Measurements from ENCODE around the gene OR2K2.
A peak's percentile ranks its signal among the peaks of the same experiment; 100 is the strongest.

Gene OR2K2

DNA sequence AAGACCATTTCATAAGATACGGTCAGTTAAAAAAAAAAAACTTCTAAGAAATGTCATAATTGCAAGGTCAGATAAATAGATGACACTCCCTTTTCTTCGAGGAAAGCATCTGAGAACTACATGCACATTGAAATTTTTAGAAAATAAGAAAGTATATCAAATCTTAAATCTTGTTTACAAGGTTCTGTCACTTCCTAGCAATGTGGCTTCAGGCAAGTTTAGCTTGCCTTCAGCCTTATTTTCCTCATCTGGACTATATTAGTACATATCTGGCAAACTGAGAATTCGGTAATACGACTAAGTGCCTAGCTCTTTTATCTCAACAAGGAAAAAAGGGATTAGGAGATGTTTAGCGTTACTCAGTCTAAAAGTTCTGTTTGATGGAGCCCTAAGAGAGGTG lies 32.5 kb upstream of the OR2K2 start:
- Histone ChIP-seq H3K4me3 (ENCODE audit: low read depth, low read length) (no peak overlapping the region), H3K36me3 (replicated peaks) (peaks cover 37% of the 10 kb centered on the region), H3K27me3 (replicated peaks) (no peaks in the 10 kb centered on the region), H3K27ac (no peak overlapping the region)
- in situ Hi-C loops (cut with HindIII; ENCODE audit: low pct_ligation_motif_present, low sequenced_read_pairs) = no loop called here
- TF ChIP-seq, protein P1, sequence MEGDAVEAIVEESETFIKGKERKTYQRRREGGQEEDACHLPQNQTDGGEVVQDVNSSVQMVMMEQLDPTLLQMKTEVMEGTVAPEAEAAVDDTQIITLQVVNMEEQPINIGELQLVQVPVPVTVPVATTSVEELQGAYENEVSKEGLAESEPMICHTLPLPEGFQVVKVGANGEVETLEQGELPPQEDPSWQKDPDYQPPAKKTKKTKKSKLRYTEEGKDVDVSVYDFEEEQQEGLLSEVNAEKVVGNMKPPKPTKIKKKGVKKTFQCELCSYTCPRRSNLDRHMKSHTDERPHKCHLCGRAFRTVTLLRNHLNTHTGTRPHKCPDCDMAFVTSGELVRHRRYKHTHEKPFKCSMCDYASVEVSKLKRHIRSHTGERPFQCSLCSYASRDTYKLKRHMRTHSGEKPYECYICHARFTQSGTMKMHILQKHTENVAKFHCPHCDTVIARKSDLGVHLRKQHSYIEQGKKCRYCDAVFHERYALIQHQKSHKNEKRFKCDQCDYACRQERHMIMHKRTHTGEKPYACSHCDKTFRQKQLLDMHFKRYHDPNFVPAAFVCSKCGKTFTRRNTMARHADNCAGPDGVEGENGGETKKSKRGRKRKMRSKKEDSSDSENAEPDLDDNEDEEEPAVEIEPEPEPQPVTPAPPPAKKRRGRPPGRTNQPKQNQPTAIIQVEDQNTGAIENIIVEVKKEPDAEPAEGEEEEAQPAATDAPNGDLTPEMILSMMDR (IDR thresholded peaks at IDR 0.05; ENCODE audit: low read depth, low read length, missing control alignments) = no peak
- DNase-seq = no peak

DNA sequence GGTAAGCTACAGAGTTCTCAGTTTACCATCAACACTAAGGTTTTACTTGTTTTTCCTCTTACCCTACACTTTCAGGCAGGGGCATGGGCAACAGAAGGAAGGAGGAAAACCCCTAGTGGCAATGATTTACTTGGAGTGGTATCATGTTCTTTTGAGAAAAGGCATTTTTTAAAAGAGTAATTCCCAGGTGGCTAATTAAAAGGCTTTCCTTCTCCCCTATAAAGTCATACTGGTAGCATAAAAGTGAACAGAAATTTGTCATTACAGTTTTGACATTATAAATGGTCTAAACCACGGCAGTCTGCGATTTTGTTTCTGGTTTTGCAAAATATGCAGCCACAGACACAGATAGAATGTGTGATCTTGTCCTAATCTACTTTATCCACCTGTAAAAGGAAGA lies 30.9 kb upstream of the OR2K2 start:
- in situ Hi-C loops (cut with HindIII; ENCODE audit: low pct_ligation_motif_present, low sequenced_read_pairs) = no loop called here
- TF ChIP-seq, protein P1 (IDR thresholded peaks at IDR 0.05; ENCODE audit: low read depth, low read length, missing control alignments) = no peak
- no peak overlapping the region for H3K27ac ChIP-seq
- no peak for DNase-seq
- H3K4me3 ChIP-seq (ENCODE audit: low read depth, low read length) = no peak overlapping the region
- no peaks in the 10 kb centered on the region for H3K27me3 ChIP-seq (replicated peaks)
- peaks cover 31% of the 10 kb centered on the region for H3K36me3 ChIP-seq (replicated peaks)

DNA sequence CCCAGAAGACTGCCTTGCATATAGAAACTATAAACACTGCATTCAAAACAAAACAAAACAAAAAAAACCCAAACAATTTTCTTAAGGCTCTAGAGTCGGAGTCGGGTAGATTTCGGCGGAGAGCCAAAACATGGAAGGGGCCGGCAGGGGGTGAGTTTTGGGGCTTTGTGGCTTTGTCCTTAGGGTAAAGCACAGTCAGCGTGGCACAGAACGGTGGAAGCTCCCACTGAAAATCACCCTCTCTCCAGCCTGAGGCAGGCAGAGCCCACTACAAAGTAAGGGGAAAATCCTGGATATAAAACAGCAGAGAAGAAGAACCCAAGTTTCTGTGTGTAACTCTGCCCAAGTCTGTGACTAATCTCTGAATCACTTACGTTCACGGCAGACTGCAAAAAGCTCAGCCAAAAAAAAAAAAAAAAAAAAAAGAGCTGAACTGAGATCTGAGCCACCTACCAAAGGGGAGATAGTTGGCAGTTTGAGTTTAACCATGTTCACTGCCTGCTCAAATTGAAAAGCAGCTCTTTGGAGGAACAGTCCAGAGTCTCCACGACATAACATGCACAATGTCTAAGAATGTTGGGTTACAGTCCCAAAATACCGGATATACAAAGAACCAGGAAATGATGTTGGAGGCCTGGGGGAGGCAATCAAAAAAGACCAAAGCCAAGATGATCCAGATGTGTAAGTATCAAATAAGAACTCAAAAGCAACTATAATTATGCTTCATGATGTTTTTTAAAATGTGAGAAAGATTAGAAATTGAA lies 26.6 kb upstream of the OR2K2 start:
- in situ Hi-C loops (cut with HindIII; ENCODE audit: low pct_ligation_motif_present, low sequenced_read_pairs) = no loop called here
- DNase-seq = peak; percentile 71
- TF ChIP-seq, protein P1 (IDR thresholded peaks at IDR 0.05; ENCODE audit: low read depth, low read length, missing control alignments) = no peak
- Histone ChIP-seq H3K27ac (peak overlapping the region; percentile 69), H3K27me3 (replicated peaks) (no peaks in the 10 kb centered on the region), H3K36me3 (replicated peaks) (peaks cover 6% of the 10 kb centered on the region), H3K4me3 (ENCODE audit: low read depth, low read length) (peak overlapping the region; percentile 28)

DNA sequence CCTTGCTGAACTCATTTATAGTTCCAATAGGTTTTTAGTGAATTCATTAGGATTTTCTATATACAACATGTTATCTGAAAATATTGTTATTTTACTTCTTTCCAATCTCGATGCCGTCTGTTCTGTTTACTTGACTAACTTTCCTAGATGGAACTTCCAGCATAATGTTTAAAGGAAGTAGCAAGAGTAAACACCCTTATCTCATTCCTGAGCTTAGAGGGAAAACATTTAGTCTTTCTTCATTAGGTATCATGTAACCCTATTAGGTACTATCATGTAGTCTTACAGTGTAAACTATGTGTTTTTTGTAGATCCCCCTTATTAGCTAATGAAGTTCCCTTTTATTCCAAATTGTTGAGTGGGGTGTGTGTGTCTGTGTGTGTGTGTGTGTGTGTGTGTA lies 22.5 kb upstream of the OR2K2 start:
- TF ChIP-seq, protein P1 (IDR thresholded peaks at IDR 0.05; ENCODE audit: low read depth, low read length, missing control alignments) = no peak
- H3K4me3 ChIP-seq (ENCODE audit: low read depth, low read length) = no peak overlapping the region
- H3K36me3 ChIP-seq (replicated peaks) = no peaks in the 10 kb centered on the region
- in situ Hi-C loops (cut with HindIII; ENCODE audit: low pct_ligation_motif_present, low sequenced_read_pairs) = no loop called here
- no peak for DNase-seq
- H3K27me3 ChIP-seq (replicated peaks) = no peaks in the 10 kb centered on the region
- H3K27ac ChIP-seq = no peak overlapping the region

DNA sequence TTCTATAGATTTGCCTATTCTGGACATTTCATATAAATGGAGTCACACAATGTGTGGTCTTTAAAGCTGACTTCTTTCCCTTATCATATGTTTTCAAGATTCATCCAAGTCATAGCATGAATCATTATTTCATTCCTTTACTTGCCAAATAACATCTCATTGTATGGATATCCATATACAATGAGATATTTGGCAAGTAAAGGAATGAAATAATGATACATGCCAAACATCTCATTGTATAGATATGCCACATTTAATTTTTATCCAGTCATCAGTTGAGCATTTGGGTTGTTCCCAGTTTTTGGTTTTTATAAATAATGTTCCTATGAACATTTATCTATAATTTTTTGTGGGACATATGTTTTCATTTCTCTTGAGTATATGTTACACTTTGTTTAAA lies 20.5 kb upstream of the OR2K2 start:
- in situ Hi-C loops (cut with HindIII; ENCODE audit: low pct_ligation_motif_present, low sequenced_read_pairs) = no loop called here
- Histone ChIP-seq H3K27me3 (replicated peaks) (no peaks in the 10 kb centered on the region), H3K4me3 (ENCODE audit: low read depth, low read length) (no peak overlapping the region), H3K27ac (no peak overlapping the region), H3K36me3 (replicated peaks) (no peaks in the 10 kb centered on the region)
- TF ChIP-seq, protein P1 (IDR thresholded peaks at IDR 0.05; ENCODE audit: low read depth, low read length, missing control alignments) = no peak
- no peak for DNase-seq

DNA sequence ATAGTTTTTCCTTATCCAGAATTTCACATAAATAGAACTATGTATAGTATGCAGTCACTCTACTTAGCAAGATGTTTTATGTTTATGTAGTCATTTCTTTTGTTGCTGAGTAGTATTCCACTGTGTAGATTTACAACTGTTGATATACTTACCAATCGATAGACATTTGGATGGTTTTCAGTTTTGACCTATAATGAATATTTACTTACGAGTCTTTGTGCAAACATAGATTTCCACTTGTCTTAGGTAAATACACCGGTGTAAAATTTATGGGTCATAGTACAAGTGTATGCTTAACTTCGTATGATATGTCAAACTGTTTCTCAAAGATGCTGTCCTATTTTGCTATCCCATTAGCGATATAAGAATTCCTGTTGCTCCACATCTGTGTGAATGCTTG lies 19.7 kb upstream of the OR2K2 start:
- Histone ChIP-seq H3K27ac (no peak overlapping the region), H3K36me3 (replicated peaks) (no peaks in the 10 kb centered on the region), H3K27me3 (replicated peaks) (no peaks in the 10 kb centered on the region), H3K4me3 (ENCODE audit: low read depth, low read length) (no peak overlapping the region)
- TF ChIP-seq, protein P1 (IDR thresholded peaks at IDR 0.05; ENCODE audit: low read depth, low read length, missing control alignments) = no peak
- DNase-seq = no peak
- in situ Hi-C loops (cut with HindIII; ENCODE audit: low pct_ligation_motif_present, low sequenced_read_pairs) = no loop called here

All from brain microvascular endothelial cell (primary cell).